Lung (tissue), 12 donors: ENCODE data around the gene PTPRN2. TPM values are rescaled to one million over a fixed set of nuclear protein-coding genes. Genes with fewer than 3 reads are reported as not detected.

Source experiments
- ATAC-seq: fragments of 200-7000 bp; cut with Tn5 transposase; one replicate; pipeline ENCODE4 v1.9.1; 2020; ENCODE audit warnings: moderate number of reproducible peaks; ENCODE audit not compliant: insufficient read depth, low FRiP score
- DNase-seq, 3 donors: peaks; one replicate each; pipeline ENCODE4 v3.0.0-alpha.2; 2013 to 2017
- H3K27ac ChIP-seq, 2 donors: one replicate each; pipeline ENCODE4 v1.5.1; 2013; ENCODE audit warnings: mild to moderate bottlenecking in 2 of 2, moderate library complexity in 2 of 2, control low read depth in 1 of 2, inconsistent platforms in 1 of 2, low read depth in 1 of 2, low read length in 1 of 2
- H3K27me3 ChIP-seq, 3 donors: one replicate each; pipeline ENCODE4 v1.5.1; 2013; ENCODE audit warnings: low read length in 2 of 3; ENCODE audit not compliant: control insufficient read depth in 3 of 3, insufficient read depth in 3 of 3
- H3K36me3 ChIP-seq, 4 donors: one replicate each; pipeline ENCODE4 v1.5.1; 2013; ENCODE audit warnings: low read length in 4 of 4, mild to moderate bottlenecking in 1 of 4, moderate library complexity in 1 of 4; ENCODE audit not compliant: control insufficient read depth in 4 of 4, insufficient read depth in 4 of 4
- H3K4me1 ChIP-seq, 5 donors: one replicate each; pipeline ENCODE4 v1.5.1; 2013; ENCODE audit warnings: low read length in 5 of 5, mild to moderate bottlenecking in 2 of 5, moderate library complexity in 1 of 5; ENCODE audit not compliant: control insufficient read depth in 5 of 5, insufficient read depth in 5 of 5
- H3K4me3 ChIP-seq: one replicate; pipeline ENCODE4 v1.5.1; 2013; ENCODE audit warnings: mild to moderate bottlenecking, control low read depth, moderate library complexity
- H3K9ac ChIP-seq, 2 donors: one replicate each; pipeline ENCODE4 v1.5.1; 2013; ENCODE audit warnings: low read length in 2 of 2, control low read depth in 1 of 2; ENCODE audit not compliant: insufficient read depth in 1 of 2
- H3K9me3 ChIP-seq, 4 donors: one replicate each; pipeline ENCODE4 v1.5.1; 2013; ENCODE audit warnings: low read length in 3 of 4, mild to moderate bottlenecking in 1 of 4, moderate library complexity in 1 of 4; ENCODE audit not compliant: control insufficient read depth in 4 of 4, insufficient read depth in 3 of 4
- WGBS, 2 donors: extraction: QIAGEN DNeasy Blood & Tissue Kit; methylation state at CpG; one replicate each; pipeline ENCODE4 v1.1.7; 2013; 5-methylcytosine and 5-hydroxymethylcytosine counted together
- polyA plus RNA-seq, 2 donors: library from polyadenylated mRNA; stranded (reverse); fragments of 200-250 nt; gene quantifications; one replicate each; pipeline ENCODE4 v1.2.1, GENCODE V29; 2013
- total RNA-seq, 2 donors: library from RNA; depleted of rRNA in 1 of 2; stranded (reverse); fragments of >200 nt in 1 of 2; gene quantifications; one replicate each; pipeline ENCODE4 v1.2.1, GENCODE V29; 2014 to 2021
- TF ChIP-seq, protein P1 (sequence below): IDR thresholded peaks from 2 replicates; pipeline ENCODE4 v1.5.1; 2012; ENCODE audit warnings: mild to moderate bottlenecking; ENCODE audit errors: control extremely low read depth, extremely low read depth
- donor health status: control.
- donor health status: control.
- donor health status: Bipolar disorder and iron deficiency.
- donor health status: healthy.
- donor health status: DM: yes; HTN: yes; CAD: no.

PTPRN2 gene
- total and polyA plus RNA-seq, 4 donors, result 2.1 to 7.4 (median 4.4) TPM

DNA sequence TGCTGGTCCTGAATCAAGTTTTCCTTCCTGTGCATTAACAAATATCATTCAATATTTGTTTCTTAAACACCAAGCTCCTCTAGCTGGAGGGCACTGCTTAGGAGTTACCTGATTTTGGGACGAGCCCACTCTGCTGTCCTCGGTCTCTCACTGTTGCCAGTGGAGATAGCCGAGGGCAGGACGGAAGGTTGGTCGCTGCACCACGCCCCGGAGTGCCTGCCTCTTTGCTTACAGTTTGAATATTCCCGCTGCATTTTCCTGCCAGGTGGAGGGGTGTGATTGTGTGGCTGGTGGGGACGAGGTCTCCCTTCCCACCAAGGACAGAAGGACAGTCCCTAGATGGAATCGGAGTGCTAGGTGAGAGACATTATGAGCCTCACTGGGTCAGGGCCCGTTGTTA is 1049.3 kb downstream of the PTPRN2 start:
- no peaks in the 10 kb centered on the region for H3K27me3 ChIP-seq
- H3K9ac ChIP-seq, result no peak overlapping the region
- 90 to 91% methylated on average over 11 of the region's 11 CpGs for WGBS, 2 donors
- TF ChIP-seq, protein P1, sequence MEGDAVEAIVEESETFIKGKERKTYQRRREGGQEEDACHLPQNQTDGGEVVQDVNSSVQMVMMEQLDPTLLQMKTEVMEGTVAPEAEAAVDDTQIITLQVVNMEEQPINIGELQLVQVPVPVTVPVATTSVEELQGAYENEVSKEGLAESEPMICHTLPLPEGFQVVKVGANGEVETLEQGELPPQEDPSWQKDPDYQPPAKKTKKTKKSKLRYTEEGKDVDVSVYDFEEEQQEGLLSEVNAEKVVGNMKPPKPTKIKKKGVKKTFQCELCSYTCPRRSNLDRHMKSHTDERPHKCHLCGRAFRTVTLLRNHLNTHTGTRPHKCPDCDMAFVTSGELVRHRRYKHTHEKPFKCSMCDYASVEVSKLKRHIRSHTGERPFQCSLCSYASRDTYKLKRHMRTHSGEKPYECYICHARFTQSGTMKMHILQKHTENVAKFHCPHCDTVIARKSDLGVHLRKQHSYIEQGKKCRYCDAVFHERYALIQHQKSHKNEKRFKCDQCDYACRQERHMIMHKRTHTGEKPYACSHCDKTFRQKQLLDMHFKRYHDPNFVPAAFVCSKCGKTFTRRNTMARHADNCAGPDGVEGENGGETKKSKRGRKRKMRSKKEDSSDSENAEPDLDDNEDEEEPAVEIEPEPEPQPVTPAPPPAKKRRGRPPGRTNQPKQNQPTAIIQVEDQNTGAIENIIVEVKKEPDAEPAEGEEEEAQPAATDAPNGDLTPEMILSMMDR, result no peak
- DNase-seq (no peak), ATAC-seq (no peak)
- peaks cover 0 to 6% (median 0%) of the 10 kb centered on the region in 4 donors for H3K9me3 ChIP-seq
- no peak overlapping the region for H3K27ac ChIP-seq
- no peaks in the 10 kb centered on the region for H3K4me1 ChIP-seq
- peaks cover 0 to 5% (median 0%) of the 10 kb centered on the region in 4 donors for H3K36me3 ChIP-seq
- no peak overlapping the region for H3K4me3 ChIP-seq

DNA sequence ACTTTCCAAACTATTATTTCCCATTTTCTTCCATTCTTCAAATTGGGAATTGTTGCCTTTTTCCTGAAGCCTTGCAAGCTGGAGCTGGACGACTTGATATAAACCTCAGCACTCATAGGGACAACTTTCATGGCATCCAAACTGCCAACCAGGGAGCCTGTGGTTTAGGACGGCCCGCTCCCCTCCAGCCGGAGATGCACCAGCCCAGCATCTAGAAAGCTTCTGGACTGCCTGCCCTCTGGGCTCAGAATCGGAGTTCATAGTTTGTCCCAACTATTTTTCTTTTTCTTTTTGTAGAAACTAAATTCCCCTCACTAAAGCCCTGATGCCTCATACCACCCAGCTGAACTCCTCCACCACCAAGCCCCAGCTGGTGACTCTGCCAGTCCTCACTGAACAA is 1050.6 kb downstream of the PTPRN2 start:
- Histone ChIP-seq H3K4me1 (no peaks in the 10 kb centered on the region), H3K27me3 (no peaks in the 10 kb centered on the region), H3K27ac (no peak overlapping the region), H3K9me3 (peaks cover 0 to 6% (median 2%) of the 10 kb centered on the region in 4 donors), H3K36me3 (peaks cover 0 to 5% (median 0%) of the 10 kb centered on the region in 4 donors), H3K4me3 (no peak overlapping the region), H3K9ac (no peak overlapping the region)
- 93 to 98% methylated on average over 5 of the region's 5 CpGs for WGBS, 2 donors
- TF ChIP-seq, protein P1, result no peak
- ATAC-seq, result no peak
- DNase-seq, result no peak

DNA sequence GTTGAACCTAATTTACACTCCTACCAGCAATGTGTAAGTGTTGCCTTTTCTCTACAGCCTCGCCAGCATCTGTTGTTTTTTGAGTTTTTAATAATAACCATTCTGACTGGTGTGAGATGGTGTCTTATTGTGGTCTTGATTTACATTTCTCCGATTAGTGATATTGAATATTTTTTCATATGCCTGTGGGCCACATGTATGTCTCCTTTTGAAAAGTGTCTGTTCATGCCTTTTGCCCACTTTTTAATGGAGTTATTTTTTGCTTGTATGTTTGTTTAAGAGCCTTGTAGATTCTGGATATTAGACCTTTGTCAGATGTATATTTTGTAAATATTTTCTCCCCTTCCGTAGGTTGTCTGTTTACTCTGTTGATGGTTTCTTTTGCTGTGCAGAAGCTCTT is 1055.6 kb downstream of the PTPRN2 start:
- no peaks in the 10 kb centered on the region for H3K4me1 ChIP-seq
- peaks cover 0 to 11% (median 3%) of the 10 kb centered on the region in 4 donors for H3K9me3 ChIP-seq
- 96% methylated on average over 3 of the region's 3 CpGs for WGBS, 2 donors
- no peak for DNase-seq
- no peaks in the 10 kb centered on the region for H3K27me3 ChIP-seq
- TF ChIP-seq, protein P1, result no peak
- no peak overlapping the region for H3K9ac ChIP-seq
- H3K36me3 ChIP-seq, result no peaks in the 10 kb centered on the region
- H3K4me3 ChIP-seq, result no peak overlapping the region
- ATAC-seq, result no peak
- no peak overlapping the region for H3K27ac ChIP-seq
